GM19324 (cell line): ENCODE measurements around the gene SUFU.

Experiments used
- ATAC-seq: cut with Tn5 transposase; IDR thresholded peaks from one replicate; pipeline ENCODE4 v1.9.1; 2021; ENCODE audit warnings: mild to moderate bottlenecking, moderate library complexity; ENCODE audit not compliant: unreplicated experiment, low FRiP score

SUFU gene

GRCh38 chr10:102682416-102682815 is 178.6 kb downstream of the SUFU start:
- no peak for ATAC-seq

- no peak for ATAC-seq
Measured at GRCh38 chr10:102682981-102683380, 179.2 kb downstream of the SUFU start.
